GM21723 (cell line): Measurements from ENCODE around the gene TWIST2.

Source experiments
- ATAC-seq: cut with Tn5 transposase; IDR thresholded peaks from one replicate; pipeline ENCODE4 v1.9.1; 2021; ENCODE audit warnings: mild to moderate bottlenecking, moderate library complexity; ENCODE audit not compliant: unreplicated experiment

Gene TWIST2

GRCh38 chr2:238903141-238903540, 55.3 kb downstream of the TWIST2 start:
- ATAC-seq, result no peak

- ATAC-seq, result no peak
Measured at GRCh38 chr2:238904177-238904576, 56.3 kb downstream of the TWIST2 start.

GRCh38 chr2:238904716-238905115, 56.8 kb downstream of the TWIST2 start:
- no peak for ATAC-seq

- ATAC-seq, result no peak
Measured at GRCh38 chr2:238905224-238905623, 57.3 kb downstream of the TWIST2 start.

- no peak for ATAC-seq
Measured at GRCh38 chr2:238905644-238906043, 57.8 kb downstream of the TWIST2 start.

- ATAC-seq, result no peak
Measured at GRCh38 chr2:238906254-238906935, 58.5 kb downstream of the TWIST2 start.

GRCh38 chr2:238906936-238907716, 59.2 kb downstream of the TWIST2 start:
- no peak for ATAC-seq

GRCh38 chr2:238907717-238908173, 59.9 kb downstream of the TWIST2 start:
- no peak for ATAC-seq

- ATAC-seq, result no peak
Measured at GRCh38 chr2:238908960-238909951, 61.4 kb downstream of the TWIST2 start.

GRCh38 chr2:238910751-238911351, 63.0 kb downstream of the TWIST2 start:
- ATAC-seq, result no peak

GRCh38 chr2:238911376-238912227, 63.7 kb downstream of the TWIST2 start:
- ATAC-seq, result no peak

- no peak for ATAC-seq
Measured at GRCh38 chr2:238912228-238912915, 64.5 kb downstream of the TWIST2 start.

GRCh38 chr2:238912916-238913875, 65.3 kb downstream of the TWIST2 start:
- ATAC-seq, result no peak

GRCh38 chr2:238913931-238914647, 66.2 kb downstream of the TWIST2 start:
- ATAC-seq, result no peak

GRCh38 chr2:238914648-238915015, 66.7 kb downstream of the TWIST2 start:
- ATAC-seq, result no peak

- ATAC-seq, result no peak
Measured at GRCh38 chr2:238915196-238915595, 67.3 kb downstream of the TWIST2 start.

- no peak for ATAC-seq
Measured at GRCh38 chr2:238915596-238915995, 67.7 kb downstream of the TWIST2 start.
